ENCODE results near the gene ZNF408. TPM values are rescaled to one million over a fixed set of nuclear protein-coding genes. Genes with fewer than 3 reads are reported as not detected.

Gene ZNF408
- total RNA-seq, 1 experiment from 2014 or later: 7.4 TPM

- no peak overlapping the region for H3K27ac ChIP-seq (ENCODE audit: low read length)
- peaks cover 60% of the 10 kb centered on the region for H3K36me3 ChIP-seq (ENCODE audit: insufficient read depth, low read length)
- no peaks in the 10 kb centered on the region for H3K9me3 ChIP-seq (ENCODE audit: low read length)
- no peak overlapping the region for H3K4me3 ChIP-seq (ENCODE audit: low read length)
- no peaks in the 10 kb centered on the region for H3K79me2 ChIP-seq (ENCODE audit: low read length)
- no peaks in the 10 kb centered on the region for H4K20me1 ChIP-seq (ENCODE audit: insufficient read depth, low read depth, low read length)
- no peaks in the 10 kb centered on the region for H3K27me3 ChIP-seq (ENCODE audit: low read length)
- H3K4me2 ChIP-seq (ENCODE audit: low read depth, low read length, poor library complexity, severe bottlenecking): no peak overlapping the region
- DNase-seq: no peak
- H3K4me1 ChIP-seq (ENCODE audit: low read length): no peaks in the 10 kb centered on the region
- H3K9ac ChIP-seq (ENCODE audit: low read length): no peak overlapping the region
- no peaks in the 10 kb centered on the region for H3K9me2 ChIP-seq (replicated peaks; ENCODE audit: insufficient read depth, low read length)
- H2AFZ ChIP-seq (ENCODE audit: low read length): no peak overlapping the region
Measured at GRCh38 chr11:46743043-46743442, 42.2 kb downstream of the ZNF408 start.

- no peak overlapping the region for H3K9ac ChIP-seq (ENCODE audit: low read length)
- H3K27me3 ChIP-seq (ENCODE audit: low read length): no peaks in the 10 kb centered on the region
- no peak overlapping the region for H2AFZ ChIP-seq (ENCODE audit: low read length)
- H3K4me3 ChIP-seq (ENCODE audit: low read length): no peak overlapping the region
- H3K79me2 ChIP-seq (ENCODE audit: low read length): no peaks in the 10 kb centered on the region
- peaks cover 60% of the 10 kb centered on the region for H3K36me3 ChIP-seq (ENCODE audit: insufficient read depth, low read length)
- no peaks in the 10 kb centered on the region for H3K9me3 ChIP-seq (ENCODE audit: low read length)
- H3K4me2 ChIP-seq (ENCODE audit: low read depth, low read length, poor library complexity, severe bottlenecking): no peak overlapping the region
- no peaks in the 10 kb centered on the region for H3K9me2 ChIP-seq (replicated peaks; ENCODE audit: insufficient read depth, low read length)
- no peaks in the 10 kb centered on the region for H3K4me1 ChIP-seq (ENCODE audit: low read length)
- H3K27ac ChIP-seq (ENCODE audit: low read length): no peak overlapping the region
- no peak for DNase-seq
- H4K20me1 ChIP-seq (ENCODE audit: insufficient read depth, low read depth, low read length): no peaks in the 10 kb centered on the region
Measured at GRCh38 chr11:46743693-46744339, 43.0 kb downstream of the ZNF408 start.

- H3K9me2 ChIP-seq (replicated peaks; ENCODE audit: insufficient read depth, low read length): no peaks in the 10 kb centered on the region
- H3K36me3 ChIP-seq (ENCODE audit: insufficient read depth, low read length): peaks cover 67% of the 10 kb centered on the region
- no peak overlapping the region for H3K4me3 ChIP-seq (ENCODE audit: low read length)
- no peaks in the 10 kb centered on the region for H3K27me3 ChIP-seq (ENCODE audit: low read length)
- H3K4me1 ChIP-seq (ENCODE audit: low read length): no peaks in the 10 kb centered on the region
- no peak overlapping the region for H3K27ac ChIP-seq (ENCODE audit: low read length)
- H3K9me3 ChIP-seq (ENCODE audit: low read length): no peaks in the 10 kb centered on the region
- no peak overlapping the region for H3K9ac ChIP-seq (ENCODE audit: low read length)
- H4K20me1 ChIP-seq (ENCODE audit: insufficient read depth, low read depth, low read length): no peaks in the 10 kb centered on the region
- H2AFZ ChIP-seq (ENCODE audit: low read length): no peak overlapping the region
- no peak overlapping the region for H3K4me2 ChIP-seq (ENCODE audit: low read depth, low read length, poor library complexity, severe bottlenecking)
- no peaks in the 10 kb centered on the region for H3K79me2 ChIP-seq (ENCODE audit: low read length)
- DNase-seq: no peak
Measured at GRCh38 chr11:46745328-46745727, 44.5 kb downstream of the ZNF408 start.

GRCh38 chr11:46745995-46746394 is 45.2 kb downstream of the ZNF408 start:
- H3K4me3 ChIP-seq (ENCODE audit: low read length): no peak overlapping the region
- H4K20me1 ChIP-seq (ENCODE audit: insufficient read depth, low read depth, low read length): no peaks in the 10 kb centered on the region
- peaks cover 73% of the 10 kb centered on the region for H3K36me3 ChIP-seq (ENCODE audit: insufficient read depth, low read length)
- H3K4me2 ChIP-seq (ENCODE audit: low read depth, low read length, poor library complexity, severe bottlenecking): no peak overlapping the region
- no peak overlapping the region for H3K9ac ChIP-seq (ENCODE audit: low read length)
- no peaks in the 10 kb centered on the region for H3K27me3 ChIP-seq (ENCODE audit: low read length)
- H3K79me2 ChIP-seq (ENCODE audit: low read length): no peaks in the 10 kb centered on the region
- H3K9me2 ChIP-seq (replicated peaks; ENCODE audit: insufficient read depth, low read length): no peaks in the 10 kb centered on the region
- no peaks in the 10 kb centered on the region for H3K9me3 ChIP-seq (ENCODE audit: low read length)
- H3K27ac ChIP-seq (ENCODE audit: low read length): no peak overlapping the region
- no peaks in the 10 kb centered on the region for H3K4me1 ChIP-seq (ENCODE audit: low read length)
- H2AFZ ChIP-seq (ENCODE audit: low read length): no peak overlapping the region
- DNase-seq: no peak

- DNase-seq: no peak
- Histone ChIP-seq H3K9me2 (replicated peaks; ENCODE audit: insufficient read depth, low read length) (no peaks in the 10 kb centered on the region), H3K9me3 (ENCODE audit: low read length) (no peaks in the 10 kb centered on the region), H3K4me3 (ENCODE audit: low read length) (no peak overlapping the region), H3K9ac (ENCODE audit: low read length) (no peak overlapping the region), H3K27me3 (ENCODE audit: low read length) (no peaks in the 10 kb centered on the region), H3K27ac (ENCODE audit: low read length) (no peak overlapping the region), H3K4me2 (ENCODE audit: low read depth, low read length, poor library complexity, severe bottlenecking) (no peak overlapping the region), H3K36me3 (ENCODE audit: insufficient read depth, low read length) (peaks cover 72% of the 10 kb centered on the region), H2AFZ (ENCODE audit: low read length) (no peak overlapping the region), H3K79me2 (ENCODE audit: low read length) (no peaks in the 10 kb centered on the region), H4K20me1 (ENCODE audit: insufficient read depth, low read depth, low read length) (no peaks in the 10 kb centered on the region), H3K4me1 (ENCODE audit: low read length) (no peaks in the 10 kb centered on the region)
Measured at GRCh38 chr11:46747150-46747549, 46.3 kb downstream of the ZNF408 start.

Small RNA genes lying within 50 kb of the gene (small RNA-seq; reads per million reads assigned to genes)
- not detected for gene MIR5582

Other genes starting within 250 kb of the ZNF408 start
- gene AMBRA1, start 107.0 kb upstream of the ZNF408 start, total RNA-seq (2014; rRNA removed; shearing (Covaris generic); ENCODE audit: low replicate concordance): 26.2 and 30.3 TPM in 2 replicates
- gene HARBI1, start 83.8 kb upstream of the ZNF408 start, total RNA-seq (2014; rRNA removed; shearing (Covaris generic); ENCODE audit: low replicate concordance): 3.8 and 4.0 TPM in 2 replicates
- gene ATG13, start 83.5 kb upstream of the ZNF408 start, total RNA-seq (2014; rRNA removed; shearing (Covaris generic); ENCODE audit: low replicate concordance): 77.4 and 79.2 TPM in 2 replicates
- 13.6 and 23.4 TPM in 2 replicates for gene ARHGAP1, start 412 bp upstream of the ZNF408 start, total RNA-seq (2014; rRNA removed; shearing (Covaris generic); ENCODE audit: low replicate concordance)
- not detected in 2 replicates for gene F2, start 18.2 kb downstream of the ZNF408 start, total RNA-seq (2014; rRNA removed; shearing (Covaris generic); ENCODE audit: low replicate concordance)
- 70.0 and 82.2 TPM in 2 replicates for gene CKAP5, start 145.2 kb downstream of the ZNF408 start, total RNA-seq (2014; rRNA removed; shearing (Covaris generic); ENCODE audit: low replicate concordance)
- gene LRP4, start 217.5 kb downstream of the ZNF408 start, total RNA-seq (2014; rRNA removed; shearing (Covaris generic); ENCODE audit: low replicate concordance): 2.6 and 3.9 TPM in 2 replicates
- 61.1 and 78.4 TPM in 2 replicates for gene CSTPP1, start 235.7 kb downstream of the ZNF408 start, total RNA-seq (2014; rRNA removed; shearing (Covaris generic); ENCODE audit: low replicate concordance)